Mucosa of descending colon (tissue), 3 donors: Measurements from ENCODE around the gene DLD. TPM values are rescaled to one million over a fixed set of nuclear protein-coding genes. Genes with fewer than 3 reads are reported as not detected.
A peak's percentile ranks its signal among the peaks of the same experiment; 100 is the strongest.

Experiments
- ATAC-seq: fragments of 200-7000 bp; cut with Tn5 transposase; one replicate; pipeline ENCODE4 v1.9.1; 2020; ENCODE audit warnings: mild to moderate bottlenecking, moderate library complexity
- DNase-seq, 3 donors: peaks; one replicate each; pipeline ENCODE4 v3.0.0-alpha.2; 2020
- H3K36me3 ChIP-seq: fragments of 200-600 bp; one replicate; pipeline ENCODE4 v1.8.0; 2021; ENCODE audit warnings: low read depth, mild to moderate bottlenecking
- H3K4me1 ChIP-seq: fragments of 200-600 bp; one replicate; pipeline ENCODE4 v1.8.0; 2021; ENCODE audit warnings: low read depth, mild to moderate bottlenecking
- H3K4me3 ChIP-seq: fragments of 200-600 bp; one replicate; pipeline ENCODE4 v1.8.0; 2021; ENCODE audit warnings: mild to moderate bottlenecking
- H3K9me3 ChIP-seq: fragments of 200-600 bp; one replicate; pipeline ENCODE4 v1.8.0; 2021; ENCODE audit warnings: mild to moderate bottlenecking
- CTCF ChIP-seq: fragments of 200-600 bp; IDR thresholded peaks from one replicate; pipeline ENCODE4 v1.8.0; 2022; ENCODE audit warnings: antibody characterized with exemption, mild to moderate bottlenecking
- intact Hi-C, 2 donors: fragments of 100-400 bp; cut with DNase I in 1 of 2; cut with micrococcal nuclease in 1 of 2; formaldehyde crosslinking; loops; one replicate each; pipeline versions ENCODE4 v1.11.0 to v1.11.1; 2022; cut with DNase I, micrococcal nuclease
- total RNA-seq, 3 donors: library from RNA; stranded (reverse); fragmentation: NEBNext Ultra II Directional in 2 of 3; extraction: Animal tissue kit (Norgen Biotek cat#: 25700) in 2 of 3; gene quantifications; one replicate each; pipeline versions ENCODE4 v1.2.1 to v1.2.4, GENCODE V29; 2021 to 2023
- donor health status: DM: no; HTN: no; CAD: no; lungs with moderate emphysema.
- donor health status: DM: no; HTN: no; CAD: no.
- donor health status: DM: no; HTN: yes; CAD: no.

Gene DLD
- total RNA-seq, 3 donors from 2014 or later: 108 to 150 (median 113) TPM

- no peak for TF ChIP-seq CTCF
- intact Hi-C loops: no loop called here
- H3K36me3 ChIP-seq: no peaks in the 10 kb centered on the region
- peaks cover 7% of the 10 kb centered on the region for H3K4me1 ChIP-seq
- DNase-seq (no peak), ATAC-seq (peak; percentile 81)
- no peaks in the 10 kb centered on the region for H3K9me3 ChIP-seq
- H3K4me3 ChIP-seq: no peak overlapping the region
These were observed 76.4 kb downstream of the DLD start for GRCh38 chr7:107967420-107967819.

- Histone ChIP-seq H3K4me1 (peaks cover 7% of the 10 kb centered on the region), H3K9me3 (no peaks in the 10 kb centered on the region), H3K36me3 (no peaks in the 10 kb centered on the region), H3K4me3 (no peak overlapping the region)
- ATAC-seq (no peak), DNase-seq (no peak)
- TF ChIP-seq CTCF: no peak
- intact Hi-C loops: no loop called here
These were observed 77.5 kb downstream of the DLD start for GRCh38 chr7:107968449-107968848.

GRCh38 chr7:107969856-107970255, 78.9 kb downstream of the DLD start:
- DNase-seq (no peak), ATAC-seq (no peak)
- H3K9me3 ChIP-seq: no peaks in the 10 kb centered on the region
- intact Hi-C loops: no loop called here
- H3K36me3 ChIP-seq: peaks cover 4% of the 10 kb centered on the region
- no peak overlapping the region for H3K4me3 ChIP-seq
- peaks cover 7% of the 10 kb centered on the region for H3K4me1 ChIP-seq
- TF ChIP-seq CTCF: no peak

Other genes starting within 250 kb of the DLD start
- gene SLC26A4, start 230.4 kb upstream of the DLD start, total RNA-seq: 1 to 10 TPM in 1 of 3 donors, under 1 TPM in 2; 0.48 to 1.4 (median 0.57) TPM
- 10 to 100 TPM; 24.1 to 28.9 (median 25.4) TPM for gene CBLL1, start 147.0 kb upstream of the DLD start, total RNA-seq
- 1,000 to 10,000 TPM; 1,687 to 3,849 (median 2,946) TPM for gene SLC26A3, start 88.0 kb upstream of the DLD start, total RNA-seq
- 100 to 1,000 TPM in 2 of 3 donors, 10 to 100 TPM in 1; 82.0 to 165 (median 148) TPM for gene LAMB1, start 112.0 kb downstream of the DLD start, total RNA-seq
- gene LAMB4, start 239.2 kb downstream of the DLD start, total RNA-seq: under 1 TPM in 1 of 3 donors, not detected in 2; 0.22 TPM